Measurements from ENCODE around the gene TRIOBP. TPM values are rescaled to one million over a fixed set of nuclear protein-coding genes. Genes with fewer than 3 reads are reported as not detected.
"Not testable (repeated sequence)": the region's sequence is repeated elsewhere in the genome, so short reads cannot be mapped to it uniquely, and the experiment has no call there.

The TRIOBP gene
- total RNA-seq, 2 experiments from 2014 or later, result 9.0 to 10.1 TPM

- DNase-seq (no peak), ATAC-seq (ENCODE audit: poor library complexity) (no peak)
- Histone ChIP-seq H3K4me1 (ENCODE audit: insufficient read depth, low read length) (no peaks in the 10 kb centered on the region), H3K4me3 (ENCODE audit: low read length) (no peak overlapping the region), H3K9me3 (ENCODE audit: control insufficient read depth in 1 of 2, insufficient read depth in 1 of 2, low read length in 2 of 2) (no peaks in the 10 kb centered on the region), H3K27me3 (ENCODE audit: control insufficient read depth in 1 of 2, insufficient read depth in 2 of 2, low read length in 2 of 2) (no peaks in the 10 kb centered on the region), H3K36me3 (ENCODE audit: insufficient read depth, low read length) (no peaks in the 10 kb centered on the region), H3K27ac (ENCODE audit: low read depth in 1 of 2, low read length in 2 of 2) (no peak overlapping the region)
- Mint-ChIP-seq H3K27me3 (no peaks in the 10 kb centered on the region), H3K9me3 (no peaks in the 10 kb centered on the region), H3K27ac (no peak overlapping the region), H3K36me3 (ENCODE audit: low read depth) (no peaks in the 10 kb centered on the region), H3K4me3 (no peak overlapping the region), H3K4me1 (ENCODE audit: low read depth) (no peaks in the 10 kb centered on the region)
- no peak for TF ChIP-seq CTCF (IDR thresholded peaks at IDR 0.05)
- CTCF ChIA-PET, result no interaction called here
- intact Hi-C loops (cut with DNase I, micrococcal nuclease), result no loop called here
- POLR2A ChIA-PET, result no interaction called here
Measured at GRCh38 chr22:37792494-37792893, 95.6 kb downstream of the TRIOBP start.

- intact Hi-C loops (cut with DNase I, micrococcal nuclease), result no loop called here
- no peaks in the 10 kb centered on the region for H3K9me3 ChIP-seq (ENCODE audit: control insufficient read depth in 1 of 2, insufficient read depth in 1 of 2, low read length in 2 of 2)
- ChIA-PET POLR2A (interaction anchor here (1.5 kb wide), 1 partner anchor 13 kb away, joined by 3 read pairs; the partner anchor contains the start of gene GCAT), CTCF (no interaction called here)
- Mint-ChIP-seq H3K4me1 (ENCODE audit: low read depth) (no peaks in the 10 kb centered on the region), H3K27ac (no peak overlapping the region), H3K4me3 (no peak overlapping the region), H3K27me3 (no peaks in the 10 kb centered on the region), H3K9me3 (no peaks in the 10 kb centered on the region), H3K36me3 (ENCODE audit: low read depth) (no peaks in the 10 kb centered on the region)
- no peaks in the 10 kb centered on the region for H3K4me1 ChIP-seq (ENCODE audit: insufficient read depth, low read length)
- ATAC-seq (ENCODE audit: poor library complexity) (no peak), DNase-seq (no peak)
- H3K36me3 ChIP-seq (ENCODE audit: insufficient read depth, low read length), result no peaks in the 10 kb centered on the region
- no peak overlapping the region for H3K4me3 ChIP-seq (ENCODE audit: low read length)
- no peaks in the 10 kb centered on the region for H3K27me3 ChIP-seq (ENCODE audit: control insufficient read depth in 1 of 2, insufficient read depth in 2 of 2, low read length in 2 of 2)
- TF ChIP-seq CTCF (IDR thresholded peaks at IDR 0.05), result no peak
- no peak overlapping the region for H3K27ac ChIP-seq (ENCODE audit: low read depth in 1 of 2, low read length in 2 of 2)
Measured at GRCh38 chr22:37794376-37794775, 97.5 kb downstream of the TRIOBP start.

- no peak for DNase-seq
Measured at GRCh38 chr22:37796079-37796478, 99.2 kb downstream of the TRIOBP start.

GRCh38 chr22:37797259-37797658, 100.4 kb downstream of the TRIOBP start:
- CTCF ChIA-PET; H3K27ac Mint-ChIP-seq; H3K36me3 ChIP-seq (ENCODE audit: insufficient read depth, low read length); H3K9me3 ChIP-seq (ENCODE audit: control insufficient read depth in 1 of 2, insufficient read depth in 1 of 2, low read length in 2 of 2); H3K36me3 Mint-ChIP-seq (ENCODE audit: low read depth); H3K4me3 Mint-ChIP-seq; H3K27ac ChIP-seq (ENCODE audit: low read depth in 1 of 2, low read length in 2 of 2); H3K27me3 ChIP-seq (ENCODE audit: control insufficient read depth in 1 of 2, insufficient read depth in 2 of 2, low read length in 2 of 2); POLR2A ChIA-PET; H3K4me1 ChIP-seq (ENCODE audit: insufficient read depth, low read length); H3K4me3 ChIP-seq (ENCODE audit: low read length); H3K4me1 Mint-ChIP-seq (ENCODE audit: low read depth); H3K27me3 Mint-ChIP-seq; H3K9me3 Mint-ChIP-seq; ATAC-seq (ENCODE audit: poor library complexity); intact Hi-C loops (cut with DNase I, micrococcal nuclease); DNase-seq: not testable (repeated sequence)

More at GRCh38 chr22:37796079-37796478, 99.2 kb downstream of the TRIOBP start:
- no peak overlapping the region for H3K4me3 Mint-ChIP-seq
- H3K27me3 Mint-ChIP-seq, result peaks cover 5% of the 10 kb centered on the region
- ChIA-PET CTCF (no interaction called here), POLR2A (no interaction called here)
- no peak for TF ChIP-seq CTCF (IDR thresholded peaks at IDR 0.05)
- Histone ChIP-seq H3K4me3 (ENCODE audit: low read length) (no peak overlapping the region), H3K27ac (ENCODE audit: low read depth in 1 of 2, low read length in 2 of 2) (no peak overlapping the region), H3K27me3 (ENCODE audit: control insufficient read depth in 1 of 2, insufficient read depth in 2 of 2, low read length in 2 of 2) (no peaks in the 10 kb centered on the region), H3K9me3 (ENCODE audit: control insufficient read depth in 1 of 2, insufficient read depth in 1 of 2, low read length in 2 of 2) (no peaks in the 10 kb centered on the region), H3K4me1 (ENCODE audit: insufficient read depth, low read length) (no peaks in the 10 kb centered on the region), H3K36me3 (ENCODE audit: insufficient read depth, low read length) (no peaks in the 10 kb centered on the region)
- no peaks in the 10 kb centered on the region for H3K4me1 Mint-ChIP-seq (ENCODE audit: low read depth)
- no peak overlapping the region for H3K27ac Mint-ChIP-seq
- intact Hi-C loops (cut with DNase I, micrococcal nuclease), result no loop called here
- H3K9me3 Mint-ChIP-seq, result no peaks in the 10 kb centered on the region
- ATAC-seq (ENCODE audit: poor library complexity), result no peak
- H3K36me3 Mint-ChIP-seq (ENCODE audit: low read depth), result no peaks in the 10 kb centered on the region

All from CD4-positive, alpha-beta T cell (primary cell).